Astrocyte (in vitro differentiated cells and primary cell): ENCODE data around the gene OR1E2.

ENCODE experiments used
- CTCF ChIP-seq: IDR thresholded peaks from 2 replicates; pipeline ENCODE4 v1.5.1; 2011; ENCODE audit warnings: low read depth, mild to moderate bottlenecking, inconsistent platforms, low read length, moderate library complexity; ENCODE audit not compliant: insufficient read depth
- EZH2 ChIP-seq: IDR thresholded peaks from 2 replicates; pipeline ENCODE4 v1.6.1; 2012; ENCODE audit warnings: mild to moderate bottlenecking, low read length, inconsistent platforms; ENCODE audit not compliant: insufficient read depth

GRCh38 chr17:3471599-3471998 is 38.0 kb upstream of the OR1E2 start, which contains the start of gene SPATA22:
- TF ChIP-seq CTCF = no peak
- no peak for TF ChIP-seq EZH2
